B cell (primary cell): ENCODE data around the gene RDH13. TPM values are rescaled to one million over a fixed set of nuclear protein-coding genes. Genes with fewer than 3 reads are reported as not detected.
"Not testable (repeated sequence)": the region's sequence is repeated elsewhere in the genome, so short reads cannot be mapped to it uniquely, and the experiment has no call there.

ENCODE experiments used
- ATAC-seq: fragments of 200-7000 bp; cut with Tn5 transposase; one replicate; pipeline ENCODE4 v1.10.0; 2021; ENCODE audit warnings: low read depth, mild to moderate bottlenecking, moderate number of reproducible peaks, moderate library complexity
- CTCF ChIA-PET: fragments of 350-600 bp; sonication (Branson Sonifier 250); formaldehyde crosslinking; loops from one replicate; lab custom pipeline; 2021; ENCODE audit warnings: antibody characterized with exemption, inconsistent platforms; lab: Charles Lee
- POLR2A ChIA-PET: fragments of 350-600 bp; sonication (Branson Sonifier 250); formaldehyde crosslinking; loops from one replicate; lab custom pipeline; 2021; ENCODE audit warnings: antibody characterized with exemption; lab: Charles Lee
- DNase-seq: peaks from one replicate; pipeline ENCODE4 v3.0.0; 2013
- H2AFZ ChIP-seq: 2 replicates; pipeline ENCODE4 v1.6.1; 2012; ENCODE audit warnings: mild to moderate bottlenecking, low read depth, low read length; ENCODE audit not compliant: insufficient read depth, poor library complexity, severe bottlenecking
- H3K27ac ChIP-seq, 2 donors: 1 replicate in 1 of 2; 2 replicates in 1 of 2; pipeline ENCODE4 v1.5.1; 2012 to 2013; ENCODE audit warnings: low read length in 2 of 2, mild to moderate bottlenecking in 2 of 2, moderate library complexity in 1 of 2
- H3K27me3 ChIP-seq, 4 experiments: fragments of 200-600 bp in 1 of 4; sonication (generic) in 1 of 4; replicated peaks in 1 of 4; 1 replicate in 2 of 4; 2 replicates in 2 of 4; pipeline versions ENCODE4 v1.6.1 to v1.7.0; 2013 to 2016; ENCODE audit warnings: low read length in 3 of 4, mild to moderate bottlenecking in 2 of 4, mixed read lengths in 1 of 4, moderate library complexity in 1 of 4; ENCODE audit not compliant: insufficient read depth in 4 of 4, control insufficient read depth in 3 of 4; ENCODE audit errors: control extremely low read depth in 1 of 4
- H3K36me3 ChIP-seq, 2 experiments: replicated peaks in 1 of 2; 1 replicate in 1 of 2; 2 replicates in 1 of 2; pipeline versions ENCODE4 v1.6.1 to v1.7.1; 2013; ENCODE audit warnings: low read length in 1 of 2; ENCODE audit not compliant: insufficient read depth in 2 of 2, control insufficient read depth in 1 of 2; ENCODE audit errors: control extremely low read depth in 1 of 2, extremely low read depth in 1 of 2
- H3K4me1 ChIP-seq, 2 donors: fragments of 200-600 bp in 1 of 2; sonication (generic) in 1 of 2; 1 replicate in 1 of 2; 2 replicates in 1 of 2; pipeline versions ENCODE4 v1.5.1 to v1.6.1; 2013 to 2017; ENCODE audit warnings: low read length in 2 of 2; ENCODE audit not compliant: control insufficient read depth in 2 of 2, insufficient read depth in 2 of 2
- H3K4me2 ChIP-seq: replicated peaks from 2 replicates; pipeline ENCODE3; 2012; ENCODE audit warnings: mild to moderate bottlenecking, low read depth, low read length; ENCODE audit not compliant: poor library complexity, severe bottlenecking
- H3K4me3 ChIP-seq, 5 experiments: fragments of 200-600 bp in 1 of 5; sonication (generic) in 1 of 5; 1 replicate in 3 of 5; 2 replicates in 2 of 5; pipeline versions ENCODE4 v1.5.1 to v1.7.0; 2011 to 2016; ENCODE audit warnings: low read length in 4 of 5, mild to moderate bottlenecking in 4 of 5, low read depth in 2 of 5, control low read depth in 1 of 5, moderate library complexity in 1 of 5; ENCODE audit not compliant: insufficient read depth in 1 of 5; ENCODE audit errors: control extremely low read depth in 1 of 5, extremely low read depth in 1 of 5
- H3K79me2 ChIP-seq: fragments of 200-600 bp; sonication (generic); one replicate; pipeline ENCODE4 v1.6.0; 2016; ENCODE audit warnings: low read length; ENCODE audit not compliant: control insufficient read depth, insufficient read depth
- H3K9ac ChIP-seq: fragments of 200-600 bp; sonication (generic); 2 replicates; pipeline ENCODE4 v1.6.1; 2017; ENCODE audit warnings: mild to moderate bottlenecking, low read length, moderate library complexity
- H3K9me3 ChIP-seq, 3 donors: one replicate each; pipeline versions ENCODE4 v1.6.1 to v1.7.1; 2013; ENCODE audit warnings: low read length in 2 of 3; ENCODE audit not compliant: control insufficient read depth in 2 of 3, insufficient read depth in 1 of 3; ENCODE audit errors: control extremely low read depth in 1 of 3
- H4K20me1 ChIP-seq: 2 replicates; pipeline ENCODE4 v1.6.0; 2012; ENCODE audit warnings: mild to moderate bottlenecking, low read length; ENCODE audit not compliant: insufficient read depth, control insufficient read depth, poor library complexity, severe bottlenecking
- H3K27ac Mint-ChIP-seq: one replicate; pipeline ENCODE4 v1.8.0; 2021; ENCODE audit warnings: mixed read lengths
- H3K27me3 Mint-ChIP-seq: one replicate; pipeline ENCODE4 v1.8.0; 2021; ENCODE audit warnings: mixed read lengths
- H3K4me1 Mint-ChIP-seq: one replicate; pipeline ENCODE4 v1.8.0; 2021; ENCODE audit warnings: mixed read lengths
- H3K4me3 Mint-ChIP-seq: one replicate; pipeline ENCODE4 v1.8.0; 2021; ENCODE audit warnings: mixed read lengths
- H3K9me3 Mint-ChIP-seq: one replicate; pipeline ENCODE4 v1.8.0; 2022; ENCODE audit warnings: mixed read lengths; ENCODE audit not compliant: insufficient read depth
- EZH2 ChIP-seq: IDR thresholded peaks from 2 replicates; pipeline ENCODE4 v1.6.1; 2012; ENCODE audit warnings: borderline replicate concordance, low read depth, mild to moderate bottlenecking, moderate library complexity, low read length; ENCODE audit not compliant: insufficient read depth, poor library complexity, severe bottlenecking
- WGBS: methylation state at CpG from one replicate; pipeline ENCODE4 v1.1.5; 2013; ENCODE audit warnings: missing lambda C conversion rate; ENCODE audit not compliant: insufficient coverage; 5-methylcytosine and 5-hydroxymethylcytosine counted together
- intact Hi-C: fragments of 100-400 bp; cut with micrococcal nuclease; formaldehyde crosslinking; loops from one replicate; pipeline ENCODE4 v1.10.0; 2022
- polyA plus RNA-seq: library from polyadenylated mRNA; depleted of rRNA; stranded (reverse); fragments of >200 nt; gene quantifications from 2 replicates; pipeline ENCODE4 v1.2.3, GENCODE V29; 2012
- total RNA-seq, 2 donors: library from RNA; stranded (reverse); fragments of 120-200 nt in 1 of 2; gene quantifications; 1 replicate in 1 of 2; 2 replicates in 1 of 2; pipeline versions ENCODE4 v1.2.3 to v1.2.4, GENCODE V29; 2013 to 2022
- TF ChIP-seq, protein P1 (sequence below): fragments of 200-600 bp; IDR thresholded peaks from one replicate; pipeline ENCODE4 v1.8.0; 2022; ENCODE audit warnings: antibody characterized with exemption, mild to moderate bottlenecking

The RDH13 gene
- total and polyA plus RNA-seq, 2 donors (not counting 1 experiment from before 2014, with no cell fraction given), result 17.5 to 20.4 TPM

DNA sequence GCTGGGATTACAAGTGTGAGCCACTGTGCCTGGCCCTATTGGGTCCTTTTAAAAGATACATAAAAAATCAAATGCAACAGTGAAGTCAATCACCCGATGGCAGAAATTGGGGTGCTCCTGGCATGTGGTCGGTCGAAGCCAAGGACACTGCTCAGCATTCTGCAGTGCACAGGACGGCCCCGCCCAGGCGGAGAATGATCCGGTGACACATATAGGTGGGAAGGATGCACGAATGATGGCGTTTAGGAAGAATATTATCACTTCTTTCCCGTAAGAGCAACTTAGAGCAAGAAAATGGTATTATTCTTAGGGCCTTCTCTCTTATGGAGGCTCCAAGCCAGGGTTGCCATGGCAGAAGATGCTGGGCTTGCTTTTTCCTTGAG, 21.7 kb downstream of the RDH13 start:
- Histone ChIP-seq H4K20me1 (peaks cover 10% of the 10 kb centered on the region), H3K27ac (no peak overlapping the region), H3K9ac (no peak overlapping the region), H3K79me2 (no peaks in the 10 kb centered on the region), H3K4me3 (no peak overlapping the region), H3K27me3 (no peaks in the 10 kb centered on the region), H3K4me1 (peaks cover 6 to 8% of the 10 kb centered on the region in 2 donors), H3K9me3 (no peaks in the 10 kb centered on the region), H3K4me2 (peak overlapping the region; percentile 18), H3K36me3 (peaks cover 0 to 18% of the 10 kb centered on the region in 2 experiments), H2AFZ (no peak overlapping the region)
- TF ChIP-seq, protein P1, sequence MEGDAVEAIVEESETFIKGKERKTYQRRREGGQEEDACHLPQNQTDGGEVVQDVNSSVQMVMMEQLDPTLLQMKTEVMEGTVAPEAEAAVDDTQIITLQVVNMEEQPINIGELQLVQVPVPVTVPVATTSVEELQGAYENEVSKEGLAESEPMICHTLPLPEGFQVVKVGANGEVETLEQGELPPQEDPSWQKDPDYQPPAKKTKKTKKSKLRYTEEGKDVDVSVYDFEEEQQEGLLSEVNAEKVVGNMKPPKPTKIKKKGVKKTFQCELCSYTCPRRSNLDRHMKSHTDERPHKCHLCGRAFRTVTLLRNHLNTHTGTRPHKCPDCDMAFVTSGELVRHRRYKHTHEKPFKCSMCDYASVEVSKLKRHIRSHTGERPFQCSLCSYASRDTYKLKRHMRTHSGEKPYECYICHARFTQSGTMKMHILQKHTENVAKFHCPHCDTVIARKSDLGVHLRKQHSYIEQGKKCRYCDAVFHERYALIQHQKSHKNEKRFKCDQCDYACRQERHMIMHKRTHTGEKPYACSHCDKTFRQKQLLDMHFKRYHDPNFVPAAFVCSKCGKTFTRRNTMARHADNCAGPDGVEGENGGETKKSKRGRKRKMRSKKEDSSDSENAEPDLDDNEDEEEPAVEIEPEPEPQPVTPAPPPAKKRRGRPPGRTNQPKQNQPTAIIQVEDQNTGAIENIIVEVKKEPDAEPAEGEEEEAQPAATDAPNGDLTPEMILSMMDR, result no peak
- no peak for TF ChIP-seq EZH2
- intact Hi-C loops, result no loop called here
- no peak overlapping the region for H3K27ac Mint-ChIP-seq
- peaks cover 8% of the 10 kb centered on the region for H3K4me1 Mint-ChIP-seq
- ChIA-PET POLR2A (no interaction called here), CTCF (no interaction called here)
- WGBS, result 79% methylated on average over 10 of the region's 10 CpGs
- no peaks in the 10 kb centered on the region for H3K27me3 Mint-ChIP-seq
- H3K9me3 Mint-ChIP-seq, result no peaks in the 10 kb centered on the region
- no peak overlapping the region for H3K4me3 Mint-ChIP-seq
- ATAC-seq (no peak), DNase-seq (no peak)

DNA sequence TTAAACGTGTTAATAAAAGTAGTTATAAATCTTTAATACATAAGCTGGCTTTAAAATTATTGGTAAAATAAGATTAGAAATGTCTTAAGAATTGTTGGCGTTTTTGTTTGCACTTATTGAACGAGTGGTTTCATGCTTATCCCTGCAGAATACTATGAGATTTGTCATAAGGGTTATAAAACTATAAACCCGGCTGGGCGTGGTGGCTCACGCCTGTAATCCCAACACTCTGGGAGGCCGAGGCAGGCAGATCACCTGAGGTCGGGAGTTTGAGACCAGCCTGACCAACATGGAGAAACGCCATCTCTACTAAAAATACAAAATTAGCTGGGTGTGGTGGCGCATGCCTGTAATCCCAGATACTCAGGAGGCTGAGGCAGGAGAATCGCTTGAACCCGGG, 22.3 kb downstream of the RDH13 start:
- not testable (repeated sequence) for H3K9me3 ChIP-seq

DNA sequence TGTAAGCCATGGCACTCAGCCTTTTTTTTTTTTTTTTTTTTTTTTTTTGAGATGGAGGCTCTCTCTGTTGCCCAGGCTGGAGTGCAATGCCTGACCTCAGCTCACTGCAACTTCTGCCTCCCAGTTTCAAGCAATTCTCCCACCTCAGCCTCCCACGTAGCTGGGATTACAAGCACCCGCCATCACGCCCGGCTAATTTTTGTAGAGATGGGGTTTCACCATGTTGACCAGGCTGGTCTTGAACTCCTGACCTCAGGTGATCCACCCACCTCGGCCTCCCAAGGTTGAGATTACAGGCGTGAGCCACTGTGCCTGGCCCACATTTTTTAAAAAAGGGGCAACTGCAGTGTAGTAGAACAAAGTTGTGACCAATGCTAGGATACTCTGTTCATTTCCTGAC, 25.3 kb downstream of the RDH13 start:
- H3K4me3 ChIP-seq, H2AFZ ChIP-seq, H3K27me3 Mint-ChIP-seq, H3K9me3 Mint-ChIP-seq, H3K9me3 ChIP-seq, H3K27me3 ChIP-seq, H3K4me2 ChIP-seq, H3K27ac ChIP-seq, H3K27ac Mint-ChIP-seq, H3K79me2 ChIP-seq, intact Hi-C loops, CTCF ChIA-PET, H3K4me1 ChIP-seq, POLR2A ChIA-PET, H3K4me3 Mint-ChIP-seq, ATAC-seq, H3K9ac ChIP-seq, DNase-seq, H3K36me3 ChIP-seq, H3K4me1 Mint-ChIP-seq: not testable (repeated sequence)
- 84% methylated on average over 6 of the region's 6 CpGs for WGBS
- H4K20me1 ChIP-seq, result peaks cover 10% of the 10 kb centered on the region

More for the DNA sequence above, 22.3 kb downstream of the RDH13 start:
- H3K27me3 Mint-ChIP-seq, H3K4me1 Mint-ChIP-seq, H3K27me3 ChIP-seq, CTCF ChIA-PET, H3K27ac ChIP-seq, DNase-seq, H3K27ac Mint-ChIP-seq, H3K4me3 Mint-ChIP-seq, intact Hi-C loops, H3K9ac ChIP-seq, H3K4me1 ChIP-seq, H3K9me3 Mint-ChIP-seq, H3K4me3 ChIP-seq, POLR2A ChIA-PET, ATAC-seq, H3K79me2 ChIP-seq, H2AFZ ChIP-seq, H3K4me2 ChIP-seq: not testable (repeated sequence)
- Histone ChIP-seq H4K20me1 (peaks cover 10% of the 10 kb centered on the region), H3K36me3 (peaks cover 0 to 18% of the 10 kb centered on the region in 2 experiments)
- WGBS, result 80% methylated on average over 5 of the region's 12 CpGs
